Neutrophil (primary cell): Measurements from ENCODE around the gene CTTN.

ENCODE experiments used
- H3K27ac ChIP-seq: fragments of 200-600 bp; sonication (generic); 2 replicates; pipeline ENCODE4 v1.5.1; 2016; ENCODE audit warnings: mild to moderate bottlenecking, moderate library complexity
- H3K27me3 ChIP-seq: fragments of 200-600 bp; sonication (generic); 2 replicates; pipeline ENCODE4 v1.6.0; 2016; ENCODE audit warnings: mild to moderate bottlenecking
- H3K36me3 ChIP-seq: fragments of 200-600 bp; sonication (generic); 2 replicates; pipeline ENCODE4 v1.5.1; 2017
- H3K4me1 ChIP-seq, 2 experiments: fragments of 200-600 bp in 1 of 2; sonication (generic) in 1 of 2; 1 replicate in 1 of 2; 2 replicates in 1 of 2; pipeline versions ENCODE4 v1.5.1 to v1.6.1; 2013 to 2016; ENCODE audit warnings: low read depth in 1 of 2, low read length in 1 of 2, mild to moderate bottlenecking in 1 of 2, moderate library complexity in 1 of 2; ENCODE audit not compliant: control insufficient read depth in 1 of 2, insufficient read depth in 1 of 2
- H3K4me3 ChIP-seq, 2 experiments: fragments of 200-600 bp in 1 of 2; sonication (generic) in 1 of 2; 1 replicate in 1 of 2; 2 replicates in 1 of 2; pipeline ENCODE4 v1.5.1; 2013 to 2016; ENCODE audit warnings: low read depth in 1 of 2, low read length in 1 of 2, mild to moderate bottlenecking in 1 of 2, moderate library complexity in 1 of 2
- H3K9me3 ChIP-seq: fragments of 200-600 bp; sonication (generic); 2 replicates; pipeline ENCODE4 v1.5.1; 2016
- TF ChIP-seq, protein P1 (sequence below): fragments of 200-600 bp; sonication (generic); IDR thresholded peaks from 2 replicates; pipeline ENCODE4 v1.5.1; 2016; ENCODE audit warnings: antibody characterized with exemption

CTTN gene

GRCh38 chr11:70409871-70410270, 11.5 kb downstream of the CTTN start:
- Histone ChIP-seq H3K9me3 (no peaks in the 10 kb centered on the region), H3K36me3 (no peaks in the 10 kb centered on the region), H3K27ac (no peak overlapping the region), H3K27me3 (peaks cover 100% of the 10 kb centered on the region), H3K4me1 (no peaks in the 10 kb centered on the region), H3K4me3 (no peak overlapping the region)
- TF ChIP-seq, protein P1, sequence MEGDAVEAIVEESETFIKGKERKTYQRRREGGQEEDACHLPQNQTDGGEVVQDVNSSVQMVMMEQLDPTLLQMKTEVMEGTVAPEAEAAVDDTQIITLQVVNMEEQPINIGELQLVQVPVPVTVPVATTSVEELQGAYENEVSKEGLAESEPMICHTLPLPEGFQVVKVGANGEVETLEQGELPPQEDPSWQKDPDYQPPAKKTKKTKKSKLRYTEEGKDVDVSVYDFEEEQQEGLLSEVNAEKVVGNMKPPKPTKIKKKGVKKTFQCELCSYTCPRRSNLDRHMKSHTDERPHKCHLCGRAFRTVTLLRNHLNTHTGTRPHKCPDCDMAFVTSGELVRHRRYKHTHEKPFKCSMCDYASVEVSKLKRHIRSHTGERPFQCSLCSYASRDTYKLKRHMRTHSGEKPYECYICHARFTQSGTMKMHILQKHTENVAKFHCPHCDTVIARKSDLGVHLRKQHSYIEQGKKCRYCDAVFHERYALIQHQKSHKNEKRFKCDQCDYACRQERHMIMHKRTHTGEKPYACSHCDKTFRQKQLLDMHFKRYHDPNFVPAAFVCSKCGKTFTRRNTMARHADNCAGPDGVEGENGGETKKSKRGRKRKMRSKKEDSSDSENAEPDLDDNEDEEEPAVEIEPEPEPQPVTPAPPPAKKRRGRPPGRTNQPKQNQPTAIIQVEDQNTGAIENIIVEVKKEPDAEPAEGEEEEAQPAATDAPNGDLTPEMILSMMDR = no peak

GRCh38 chr11:70410276-70411205, 12.2 kb downstream of the CTTN start:
- no peak overlapping the region for H3K27ac ChIP-seq
- H3K4me1 ChIP-seq = peaks cover 3 to 5% of the 10 kb centered on the region in 2 experiments
- TF ChIP-seq, protein P1 = no peak
- no peak overlapping the region for H3K4me3 ChIP-seq
- peaks cover 100% of the 10 kb centered on the region for H3K27me3 ChIP-seq
- no peaks in the 10 kb centered on the region for H3K36me3 ChIP-seq
- H3K9me3 ChIP-seq = no peaks in the 10 kb centered on the region

DNA sequence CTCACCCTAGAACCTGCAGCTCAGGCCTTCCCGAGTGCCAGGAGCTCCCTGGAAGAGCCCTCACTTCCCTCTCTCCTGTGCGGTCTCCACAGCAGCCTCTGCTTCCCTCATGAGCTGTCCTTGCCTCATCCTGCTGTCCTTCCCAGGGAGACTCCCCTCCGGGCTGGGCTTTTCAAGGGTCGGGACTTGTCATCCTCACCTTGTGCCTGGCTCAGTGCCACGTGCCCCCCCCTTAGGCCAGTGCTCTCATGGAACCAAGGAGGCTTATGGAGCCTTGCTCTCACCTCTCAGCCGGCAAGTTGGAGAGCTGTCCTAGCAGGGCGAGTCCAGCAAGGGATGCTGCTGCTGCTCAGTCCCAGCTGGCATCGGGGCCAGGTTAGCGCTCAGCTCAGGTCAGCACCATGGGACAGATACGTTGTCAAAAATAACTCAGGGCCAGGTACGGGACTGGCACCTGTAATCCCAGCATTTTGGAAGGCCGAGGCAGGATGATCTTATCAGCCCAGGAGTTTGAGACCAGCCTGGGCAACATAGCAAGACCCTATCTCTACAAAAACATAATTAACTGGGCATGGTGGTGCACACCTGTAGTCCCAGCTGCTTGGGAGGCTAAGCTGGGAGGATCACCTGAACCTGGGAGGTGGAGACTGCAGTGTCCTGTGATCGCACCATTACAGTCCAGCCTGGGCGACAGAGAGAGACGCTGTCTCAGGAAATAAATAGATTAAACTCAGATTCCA, 13.6 kb downstream of the CTTN start:
- TF ChIP-seq, protein P1 = no peak
- no peaks in the 10 kb centered on the region for H3K36me3 ChIP-seq

DNA sequence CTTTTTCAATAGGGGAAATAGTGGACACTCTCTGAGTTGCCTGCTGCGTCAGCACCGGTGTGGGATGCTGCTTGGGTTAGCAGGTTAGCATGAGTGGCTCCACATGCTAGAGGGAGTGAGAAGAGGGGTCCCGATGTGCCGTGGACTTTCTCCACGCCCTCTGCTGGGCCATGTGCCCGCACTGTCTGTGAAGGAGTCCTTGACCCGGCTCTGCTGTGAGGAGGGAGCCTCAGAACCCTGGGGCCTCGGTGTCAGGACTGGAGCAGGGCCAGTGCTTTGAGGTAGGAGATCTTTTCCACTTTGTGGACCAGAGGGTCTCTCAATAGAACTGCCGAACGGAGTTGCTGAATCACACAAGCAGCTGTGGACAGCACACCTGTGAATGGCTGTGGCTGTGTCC, 14.8 kb downstream of the CTTN start:
- Histone ChIP-seq H3K9me3 (no peaks in the 10 kb centered on the region), H3K4me1 (peaks cover 14 to 16% of the 10 kb centered on the region in 2 experiments), H3K36me3 (no peaks in the 10 kb centered on the region), H3K27me3 (peaks cover 94% of the 10 kb centered on the region), H3K4me3 (no peak overlapping the region), H3K27ac (no peak overlapping the region)
- TF ChIP-seq, protein P1 = no peak

More for the DNA sequence above, 13.6 kb downstream of the CTTN start:
- no peaks in the 10 kb centered on the region for H3K9me3 ChIP-seq
- H3K4me3 ChIP-seq = no peak overlapping the region
- peaks cover 14 to 16% of the 10 kb centered on the region in 2 experiments for H3K4me1 ChIP-seq
- no peak overlapping the region for H3K27ac ChIP-seq
- peaks cover 94% of the 10 kb centered on the region for H3K27me3 ChIP-seq

DNA sequence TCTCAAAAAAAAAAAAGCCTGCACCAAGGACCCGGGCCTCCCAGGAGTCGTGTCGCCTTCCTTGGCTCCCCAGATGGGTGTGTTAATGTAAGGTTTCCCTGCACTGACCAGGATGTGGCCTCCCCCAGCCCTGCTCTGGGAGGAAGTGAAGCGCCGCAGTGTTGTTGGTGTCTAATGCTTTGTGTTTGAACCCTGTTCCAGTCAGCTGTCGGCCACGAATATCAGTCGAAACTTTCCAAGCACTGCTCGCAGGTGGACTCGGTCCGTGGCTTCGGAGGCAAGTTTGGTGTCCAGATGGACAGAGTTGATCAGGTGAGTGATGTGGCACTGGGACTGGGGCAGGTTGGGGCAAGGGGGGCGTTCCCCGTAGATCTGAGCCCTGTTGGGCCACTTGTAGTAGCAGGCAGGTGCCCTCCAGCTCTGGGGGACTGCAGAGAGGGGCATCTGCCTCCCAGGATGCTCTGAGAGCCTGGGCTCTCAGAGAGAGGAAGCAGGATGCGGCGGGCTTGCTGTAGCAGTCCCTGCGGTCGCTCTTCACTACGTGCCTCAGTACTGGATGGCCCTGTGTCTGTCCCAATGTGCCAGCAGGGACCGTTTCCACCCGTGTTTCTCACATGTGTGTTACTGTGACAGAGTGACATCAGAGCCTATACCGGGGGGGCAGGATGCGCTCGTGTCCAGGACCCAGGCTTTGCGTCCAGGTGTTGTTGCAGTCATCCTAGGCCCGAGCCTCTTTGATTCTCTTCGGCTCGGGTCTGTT, 16.2 kb downstream of the CTTN start:
- Histone ChIP-seq H3K4me3 (no peak overlapping the region), H3K27ac (no peak overlapping the region), H3K9me3 (no peaks in the 10 kb centered on the region), H3K36me3 (no peaks in the 10 kb centered on the region), H3K27me3 (peaks cover 92% of the 10 kb centered on the region), H3K4me1 (peaks cover 14 to 16% of the 10 kb centered on the region in 2 experiments)
- TF ChIP-seq, protein P1 = no peak
